H9 (cell line): ENCODE results near the gene ZRANB1. TPM values are rescaled to one million over a fixed set of nuclear protein-coding genes. Genes with fewer than 3 reads are reported as not detected.

Experiments
- DNase-seq: peaks from one replicate; pipeline ENCODE4 v3.0.0-alpha.2; 2017
- H2AFZ ChIP-seq: one replicate; pipeline ENCODE4 v1.6.1; 2013; ENCODE audit warnings: mild to moderate bottlenecking, low read length, control low read depth, moderate library complexity
- H2AK5ac ChIP-seq: 2 replicates; pipeline ENCODE4 v1.6.1; 2013; ENCODE audit warnings: low read length, control low read depth, mixed read lengths; ENCODE audit not compliant: insufficient read length
- H2BK120ac ChIP-seq: one replicate; pipeline ENCODE4 v1.6.1; 2013; ENCODE audit warnings: low read depth, mild to moderate bottlenecking, low read length, control low read depth, inconsistent platforms; ENCODE audit not compliant: poor library complexity, severe bottlenecking
- H2BK12ac ChIP-seq: 2 replicates; pipeline ENCODE4 v1.6.1; 2013; ENCODE audit warnings: low read length, control low read depth, mixed read lengths, low read depth; ENCODE audit not compliant: insufficient read length
- H2BK15ac ChIP-seq: 2 replicates; pipeline ENCODE4 v1.6.1; 2013; ENCODE audit warnings: low read depth, low read length, control low read depth
- H2BK20ac ChIP-seq: one replicate; pipeline ENCODE4 v1.6.1; 2013; ENCODE audit warnings: low read depth, mild to moderate bottlenecking, low read length, control low read depth, inconsistent platforms; ENCODE audit not compliant: poor library complexity, severe bottlenecking
- H2BK5ac ChIP-seq: 2 replicates; pipeline ENCODE4 v1.6.1; 2013; ENCODE audit warnings: low read length, control low read depth, mixed read lengths; ENCODE audit not compliant: insufficient read length
- H3K14ac ChIP-seq: 2 replicates; pipeline ENCODE4 v1.6.1; 2013; ENCODE audit warnings: low read length, control low read depth; ENCODE audit not compliant: insufficient read depth
- H3K18ac ChIP-seq: 2 replicates; pipeline ENCODE4 v1.6.1; 2013; ENCODE audit warnings: low read depth, mild to moderate bottlenecking, mixed read lengths, low read length, control low read depth; ENCODE audit not compliant: insufficient read length
- H3K23ac ChIP-seq: 2 replicates; pipeline ENCODE4 v1.6.1; 2013; ENCODE audit warnings: low read length, control low read depth, mixed read lengths, low read depth; ENCODE audit not compliant: insufficient read length
- H3K23me2 ChIP-seq: 2 replicates; pipeline ENCODE4 v1.6.1; 2013; ENCODE audit warnings: low read depth, mild to moderate bottlenecking, mixed read lengths, low read length, control low read depth; ENCODE audit not compliant: insufficient read length, poor library complexity, severe bottlenecking
- H3K27ac ChIP-seq: 2 replicates; pipeline ENCODE4 v1.5.1; 2013; ENCODE audit warnings: low read length, control low read depth, mixed read lengths, low read depth; ENCODE audit not compliant: insufficient read length
- H3K27me3 ChIP-seq: 2 replicates; pipeline ENCODE4 v1.6.1; 2013; ENCODE audit warnings: low read length, control low read depth, inconsistent platforms; ENCODE audit not compliant: insufficient read depth
- H3K4ac ChIP-seq: 2 replicates; pipeline ENCODE4 v1.6.1; 2013; ENCODE audit warnings: low read depth, mild to moderate bottlenecking, control low read depth, inconsistent platforms, low read length, moderate library complexity
- H3K4me1 ChIP-seq: 2 replicates; pipeline ENCODE4 v1.6.1; 2013; ENCODE audit warnings: low read length, control low read depth, inconsistent platforms; ENCODE audit not compliant: insufficient read depth
- H3K4me2 ChIP-seq: 2 replicates; pipeline ENCODE4 v1.6.1; 2013; ENCODE audit warnings: low read length, control low read depth, mixed read lengths; ENCODE audit not compliant: insufficient read length, insufficient read depth
- H3K56ac ChIP-seq: 2 replicates; pipeline ENCODE4 v1.6.1; 2013; ENCODE audit warnings: low read depth, mild to moderate bottlenecking, mixed read lengths, low read length, control low read depth; ENCODE audit not compliant: insufficient read length
- H3K79me1 ChIP-seq: 2 replicates; pipeline ENCODE4 v1.6.1; 2013; ENCODE audit warnings: low read depth, mild to moderate bottlenecking, moderate library complexity, low read length, control low read depth, inconsistent platforms; ENCODE audit not compliant: insufficient read depth, poor library complexity, severe bottlenecking
- H3K79me2 ChIP-seq: 2 replicates; pipeline ENCODE4 v1.6.1; 2013; ENCODE audit warnings: low read length, control low read depth, inconsistent platforms; ENCODE audit not compliant: insufficient read depth
- H3K9ac ChIP-seq: 2 replicates; pipeline ENCODE4 v1.6.1; 2013; ENCODE audit warnings: low read length, control low read depth, mixed read lengths; ENCODE audit not compliant: insufficient read length; ENCODE audit errors: extremely low read depth
- H3K9me3 ChIP-seq: one replicate; pipeline ENCODE4 v1.6.1; 2013; ENCODE audit warnings: low read depth, low read length, inconsistent platforms; ENCODE audit not compliant: control insufficient read depth
- H3T11ph ChIP-seq: one replicate; pipeline ENCODE4 v1.6.1; 2013; ENCODE audit warnings: mild to moderate bottlenecking, low read length, control low read depth, inconsistent platforms
- H4K20me1 ChIP-seq: one replicate; pipeline ENCODE4 v1.6.1; 2013; ENCODE audit not compliant: control insufficient read depth, insufficient read length, insufficient read depth
- H4K5ac ChIP-seq: 2 replicates; pipeline ENCODE4 v1.6.1; 2013; ENCODE audit warnings: low read depth, mild to moderate bottlenecking, mixed read lengths, low read length, control low read depth; ENCODE audit not compliant: insufficient read length
- H4K8ac ChIP-seq: replicated peaks from 2 replicates; pipeline ENCODE4 v1.6.1; 2013; ENCODE audit warnings: low read length, control low read depth, mixed read lengths, low read depth; ENCODE audit not compliant: insufficient read length
- H4K91ac ChIP-seq: 2 replicates; pipeline ENCODE4 v1.6.1; 2013; ENCODE audit warnings: low read depth, mild to moderate bottlenecking, moderate library complexity, mixed read lengths, low read length, control low read depth; ENCODE audit not compliant: insufficient read length
- H3K27ac Mint-ChIP-seq, 3 experiments: 2 replicates in 2 of 3; 3 replicates in 1 of 3; pipeline ENCODE4 v1.8.0; 2020 to 2021; ENCODE audit warnings: mixed read lengths in 3 of 3, mild to moderate bottlenecking in 1 of 3, moderate library complexity in 1 of 3
- H3K27me3 Mint-ChIP-seq: 2 replicates; pipeline ENCODE4 v1.8.0; 2021; ENCODE audit warnings: low read depth, mild to moderate bottlenecking, moderate library complexity, mixed read lengths
- H3K36me3 Mint-ChIP-seq, 3 experiments: 2 replicates in 2 of 3; 3 replicates in 1 of 3; pipeline ENCODE4 v1.8.0; 2020 to 2021; ENCODE audit warnings: low read depth in 3 of 3, mixed read lengths in 3 of 3; ENCODE audit not compliant: insufficient read depth in 1 of 3
- H3K4me1 Mint-ChIP-seq, 2 experiments: 2 replicates each; pipeline ENCODE4 v1.8.0; 2020; ENCODE audit warnings: mixed read lengths in 2 of 2
- H3K4me3 Mint-ChIP-seq, 2 experiments: 2 replicates in 1 of 2; 3 replicates in 1 of 2; pipeline ENCODE4 v1.8.0; 2020 to 2021; ENCODE audit warnings: mild to moderate bottlenecking in 2 of 2, mixed read lengths in 2 of 2, moderate library complexity in 1 of 2
- H3K9me3 Mint-ChIP-seq, 2 experiments: 2 replicates in 1 of 2; 3 replicates in 1 of 2; pipeline ENCODE4 v1.8.0; 2020; ENCODE audit warnings: mild to moderate bottlenecking in 2 of 2, mixed read lengths in 2 of 2, moderate library complexity in 1 of 2
- WGBS: extraction: QIAGEN DNeasy Blood & Tissue Kit; methylation state at CpG from one replicate; pipeline ENCODE4 v1.1.7; 2013; ENCODE audit warnings: missing lambda C conversion rate, low lambda C conversion rate, mixed read lengths; ENCODE audit not compliant: insufficient read length; ENCODE audit errors: extremely low coverage; 5-methylcytosine and 5-hydroxymethylcytosine counted together
- total RNA-seq: library from RNA; stranded (reverse); gene quantifications from 2 replicates; pipeline ENCODE4 v1.2.1, GENCODE V29; 2021
- TF ChIP-seq, protein P1 (sequence below): fragments of 200-600 bp; sonication (generic); conservative IDR thresholded peaks from 3 replicates; pipeline ENCODE4 v1.8.0; 2021; ENCODE audit warnings: antibody characterized with exemption, mild to moderate bottlenecking

Gene ZRANB1
- total RNA-seq, 1 experiment from 2014 or later, result 17.4 TPM

DNA sequence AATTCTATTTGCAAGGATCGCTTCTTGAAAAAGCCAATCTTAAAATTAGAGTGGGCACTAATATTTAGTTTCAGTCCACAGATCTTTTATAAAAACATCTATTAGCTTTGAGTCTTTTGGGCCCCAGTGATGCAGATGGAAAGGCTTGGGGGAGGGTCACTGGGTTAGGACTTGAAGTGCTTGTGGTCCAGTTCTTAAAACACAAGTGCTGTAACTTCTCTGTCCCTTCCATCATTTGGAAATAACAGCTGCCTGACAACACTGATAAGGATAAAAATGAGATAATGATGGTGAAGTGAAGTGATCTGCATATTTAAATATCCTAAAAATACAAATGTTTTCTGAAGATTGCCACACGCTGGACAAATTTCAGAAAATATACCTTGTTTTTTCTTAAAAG is 37.1 kb upstream of the ZRANB1 start:
- no peaks in the 10 kb centered on the region for H3K4me1 ChIP-seq
- no peak overlapping the region for H2BK5ac ChIP-seq
- no peak overlapping the region for H2BK12ac ChIP-seq
- H3K9me3 ChIP-seq, result no peaks in the 10 kb centered on the region
- no peak overlapping the region for H3K4me2 ChIP-seq
- H3T11ph ChIP-seq, result no peak overlapping the region
- H3K27ac Mint-ChIP-seq, result no peak overlapping the region
- no peaks in the 10 kb centered on the region for H3K23me2 ChIP-seq
- no CpG with 5 or more reads among the region's 2 CpGs for WGBS
- no peaks in the 10 kb centered on the region for H3K79me2 ChIP-seq
- H3K4me3 Mint-ChIP-seq, result no peak overlapping the region
- H3K9ac ChIP-seq, result no peak overlapping the region
- no peaks in the 10 kb centered on the region for H3K79me1 ChIP-seq
- TF ChIP-seq, protein P1, sequence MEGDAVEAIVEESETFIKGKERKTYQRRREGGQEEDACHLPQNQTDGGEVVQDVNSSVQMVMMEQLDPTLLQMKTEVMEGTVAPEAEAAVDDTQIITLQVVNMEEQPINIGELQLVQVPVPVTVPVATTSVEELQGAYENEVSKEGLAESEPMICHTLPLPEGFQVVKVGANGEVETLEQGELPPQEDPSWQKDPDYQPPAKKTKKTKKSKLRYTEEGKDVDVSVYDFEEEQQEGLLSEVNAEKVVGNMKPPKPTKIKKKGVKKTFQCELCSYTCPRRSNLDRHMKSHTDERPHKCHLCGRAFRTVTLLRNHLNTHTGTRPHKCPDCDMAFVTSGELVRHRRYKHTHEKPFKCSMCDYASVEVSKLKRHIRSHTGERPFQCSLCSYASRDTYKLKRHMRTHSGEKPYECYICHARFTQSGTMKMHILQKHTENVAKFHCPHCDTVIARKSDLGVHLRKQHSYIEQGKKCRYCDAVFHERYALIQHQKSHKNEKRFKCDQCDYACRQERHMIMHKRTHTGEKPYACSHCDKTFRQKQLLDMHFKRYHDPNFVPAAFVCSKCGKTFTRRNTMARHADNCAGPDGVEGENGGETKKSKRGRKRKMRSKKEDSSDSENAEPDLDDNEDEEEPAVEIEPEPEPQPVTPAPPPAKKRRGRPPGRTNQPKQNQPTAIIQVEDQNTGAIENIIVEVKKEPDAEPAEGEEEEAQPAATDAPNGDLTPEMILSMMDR, result no peak
- no peak overlapping the region for H3K18ac ChIP-seq
- peaks cover 5% of the 10 kb centered on the region in 2 experiments for H3K4me1 Mint-ChIP-seq
- no peak overlapping the region for H4K5ac ChIP-seq
- H3K9me3 Mint-ChIP-seq, result no peaks in the 10 kb centered on the region
- H3K14ac ChIP-seq, result no peak overlapping the region
- no peak overlapping the region for H2BK120ac ChIP-seq
- no peak overlapping the region for H2AK5ac ChIP-seq
- no peak overlapping the region for H3K56ac ChIP-seq
- H2BK15ac ChIP-seq, result no peak overlapping the region
- H3K23ac ChIP-seq, result no peak overlapping the region
- no peaks in the 10 kb centered on the region for H3K27me3 ChIP-seq
- no peak overlapping the region for H2AFZ ChIP-seq
- H2BK20ac ChIP-seq, result no peak overlapping the region
- H3K27ac ChIP-seq, result no peak overlapping the region
- no peak overlapping the region for H4K91ac ChIP-seq
- no peak overlapping the region for H4K8ac ChIP-seq
- no peak overlapping the region for H3K4ac ChIP-seq
- H4K20me1 ChIP-seq, result no peaks in the 10 kb centered on the region
- DNase-seq, result no peak
- H3K36me3 Mint-ChIP-seq, result no peaks in the 10 kb centered on the region
- no peaks in the 10 kb centered on the region for H3K27me3 Mint-ChIP-seq
